GM12892 (cell line): Measurements from ENCODE around the gene SATB2.

Experiments used
- POLR2A ChIP-seq: IDR thresholded peaks from 2 replicates; pipeline ENCODE4 v1.6.1; 2011; ENCODE audit warnings: low read depth, low read length, control low read depth
- POLR2AphosphoS5 ChIP-seq: IDR thresholded peaks from 2 replicates; pipeline ENCODE4 v1.6.1; 2011; ENCODE audit warnings: low read depth, low read length, control low read depth

DNA sequence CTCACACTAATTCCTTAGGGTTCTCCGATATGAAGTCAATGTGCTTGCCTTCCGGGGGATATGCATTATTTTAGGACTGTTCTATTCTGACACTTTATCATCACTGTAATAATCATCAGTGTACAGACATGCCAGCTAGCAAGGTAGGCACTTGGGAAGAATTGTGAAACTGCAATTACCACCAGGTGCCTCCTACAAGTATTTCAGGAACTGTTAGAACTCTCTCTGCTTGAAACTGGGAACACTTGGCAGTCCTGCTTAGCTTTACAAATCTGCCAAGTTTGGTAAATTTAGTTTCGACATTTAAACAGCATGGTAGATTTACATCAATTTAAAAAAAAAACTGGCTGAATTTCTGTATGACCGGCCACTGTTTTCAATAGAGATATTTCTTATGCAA lies 128.7 kb downstream of the SATB2 start:
- TF ChIP-seq POLR2AphosphoS5 (no peak), POLR2A (no peak)
